HCT116 (cell line): ENCODE measurements around the gene LYRM4.

Experiments
- CTCF ChIP-seq, 3 experiments: fragments of 200-600 bp in 1 of 3; sonication (generic) in 1 of 3; IDR thresholded peaks in 2 of 3; conservative IDR thresholded peaks in 1 of 3; 2 replicates each; pipeline ENCODE4 v1.5.1; 2012 to 2017; ENCODE audit warnings: low read depth in 2 of 3, low read length in 2 of 3, antibody characterized with exemption in 1 of 3, borderline replicate concordance in 1 of 3, control low read depth in 1 of 3, mild to moderate bottlenecking in 1 of 3, mixed read lengths in 1 of 3, mixed run types in 1 of 3, moderate library complexity in 1 of 3; ENCODE audit not compliant: insufficient read depth in 1 of 3
- YY1 ChIP-seq: IDR thresholded peaks from 2 replicates; pipeline ENCODE4 v1.6.1; 2011; ENCODE audit warnings: low read length, low read depth, moderate library complexity, mild to moderate bottlenecking; ENCODE audit not compliant: insufficient replicate concordance; ENCODE audit errors: extremely low read depth
- ZFX ChIP-seq: fragments of 450-650 bp; IDR thresholded peaks from 2 replicates; pipeline ENCODE4 v1.6.1; 2017

GRCh38 chr6:5215159-5215558 is 45.6 kb downstream of the LYRM4 start:
- no peak for TF ChIP-seq YY1
- no peak for TF ChIP-seq CTCF (IDR thresholded peaks at IDR 0.05 in 2 of 3, conservative IDR thresholded peaks at IDR 0.05 in 1 of 3; ENCODE audit: borderline replicate concordance in 1 of 3, insufficient read depth in 1 of 3, low read depth in 2 of 3, low read length in 2 of 3)
- TF ChIP-seq ZFX = no peak
